Muscle of arm (tissue), 12 donors: ENCODE results near the gene ABCG4. TPM values are rescaled to one million over a fixed set of nuclear protein-coding genes. Genes with fewer than 3 reads are reported as not detected.
"Not testable (repeated sequence)": the region's sequence is repeated elsewhere in the genome, so short reads cannot be mapped to it uniquely, and the experiment has no call there.

Source experiments
- DNase-seq: peaks from one replicate; pipeline ENCODE4 v3.0.0-alpha.2; 2013
- polyA plus RNA-seq, 12 donors: library from polyadenylated mRNA; unstranded; fragments of 120-200 nt; gene quantifications; one replicate each; pipeline ENCODE4 v1.2.1, GENCODE V29; 2013; ENCODE audit not compliant: insufficient read length in 12 of 12

Gene ABCG4
- polyA plus RNA-seq, 12 donors = 0.16 to 0.52 (median 0.29) TPM; not detected in 2

GRCh38 chr11:119115484-119116234 lies 33.2 kb upstream of the ABCG4 start:
- no peak for DNase-seq

DNA sequence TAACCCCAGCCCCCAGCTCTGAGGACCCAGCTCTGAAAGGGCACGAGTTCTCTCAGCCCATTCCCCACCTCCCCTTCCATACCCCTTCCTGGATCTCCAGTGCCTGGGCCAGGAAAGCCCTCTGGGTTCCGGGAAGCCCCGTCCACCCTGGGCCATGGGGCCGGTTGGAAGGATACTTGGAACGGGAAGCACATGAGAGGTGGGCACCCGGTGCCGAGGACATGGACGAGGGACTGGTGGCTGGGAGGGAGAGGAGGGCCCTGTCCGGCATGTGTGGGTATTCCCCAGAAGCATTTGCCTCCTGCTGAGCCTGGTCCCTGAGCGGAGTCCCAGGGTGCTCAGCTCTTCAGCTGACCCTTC lies 32.6 kb upstream of the ABCG4 start:
- no peak for DNase-seq

DNA sequence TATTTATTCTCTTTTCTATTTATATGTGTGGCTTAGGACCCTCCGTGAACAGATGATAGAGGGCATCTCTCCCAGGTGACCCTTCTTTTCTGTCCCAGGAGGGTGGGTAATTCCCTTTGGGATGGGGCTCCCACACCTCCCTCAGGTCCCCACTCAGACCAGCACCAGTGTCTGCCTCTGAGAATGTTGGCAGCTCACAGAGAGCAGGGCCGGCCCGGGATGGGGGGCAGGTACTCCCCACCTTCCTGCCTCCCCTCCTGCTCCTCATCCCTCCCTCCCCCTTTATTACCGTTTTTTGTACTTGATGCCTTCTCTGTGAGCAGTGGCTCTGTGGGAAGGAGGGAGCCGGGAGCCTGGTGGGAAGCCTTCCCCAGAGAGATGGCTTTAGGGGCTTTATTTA lies 32.3 kb upstream of the ABCG4 start:
- DNase-seq = no peak

DNA sequence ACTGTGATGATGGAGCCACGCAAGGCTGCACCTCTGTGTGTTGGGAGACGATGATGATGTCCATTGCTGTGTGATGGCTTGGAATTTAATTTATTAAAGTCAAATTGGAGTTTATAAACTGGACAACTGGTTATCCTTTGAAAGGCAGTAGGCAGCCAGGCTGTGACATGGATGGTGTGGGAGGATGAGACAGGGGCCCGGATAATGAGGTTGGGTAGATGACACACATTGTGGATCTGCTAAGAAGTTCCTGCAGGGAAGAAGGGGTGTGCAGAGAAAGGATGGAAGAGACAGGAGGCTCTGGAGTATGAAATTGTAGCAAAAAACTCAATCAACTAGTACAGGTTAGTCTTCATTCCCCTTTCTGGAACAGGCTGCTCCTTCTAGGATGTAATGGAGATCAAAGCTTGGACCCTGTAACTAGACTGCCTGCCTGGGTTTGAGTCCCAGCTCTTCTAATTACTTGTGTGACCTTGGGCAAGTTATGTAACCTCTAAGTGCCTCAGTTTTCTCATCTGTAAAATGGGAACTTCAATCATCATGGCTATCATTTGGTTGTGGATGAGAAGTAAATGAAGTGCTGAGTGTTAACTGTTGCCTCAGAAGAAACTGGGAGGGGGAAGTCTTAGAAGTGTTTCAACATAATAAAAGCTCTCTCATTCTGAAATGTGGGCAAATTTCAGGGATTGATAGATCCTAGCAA lies 31.7 kb upstream of the ABCG4 start:
- DNase-seq = no peak

- no peak for DNase-seq
These were observed 30.6 kb upstream of the ABCG4 start for GRCh38 chr11:119118227-119118626.

DNA sequence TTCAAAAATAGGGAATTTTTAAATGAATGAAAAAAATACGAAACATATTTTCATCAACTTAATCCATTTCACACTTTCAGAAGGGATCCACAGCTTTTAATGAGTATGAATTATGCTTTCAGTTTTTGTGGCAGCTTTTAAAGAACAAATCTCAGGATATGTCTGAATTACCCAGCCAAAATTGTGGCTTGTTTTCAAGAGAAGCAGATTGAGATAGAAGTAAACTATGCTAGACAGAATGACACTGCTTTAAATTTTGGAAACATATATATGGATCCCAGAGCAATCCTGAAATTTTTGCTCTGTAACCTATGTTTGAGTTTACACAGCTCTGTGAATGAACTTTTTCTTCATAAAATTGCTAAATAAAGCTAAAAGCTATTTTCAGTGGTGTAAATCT lies 29.9 kb upstream of the ABCG4 start:
- DNase-seq = no peak

DNA sequence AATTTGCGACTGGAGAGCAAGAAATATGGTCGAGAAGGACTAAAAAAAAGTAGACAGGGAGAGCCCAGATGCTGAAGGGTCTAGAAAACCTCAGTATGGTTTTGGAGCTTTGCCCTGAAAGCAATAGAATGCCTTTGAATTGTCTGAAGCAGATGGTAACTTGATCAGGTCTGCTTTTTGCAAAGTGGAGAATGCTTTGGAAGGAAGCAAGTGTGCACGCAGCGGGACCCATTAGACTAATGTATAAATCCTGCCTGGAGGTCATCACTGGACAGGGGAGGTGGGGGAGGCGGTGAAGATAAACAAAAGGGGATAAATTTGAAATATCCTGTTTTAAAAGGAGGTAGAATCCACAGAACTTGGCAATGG lies 28.2 kb upstream of the ABCG4 start:
- no peak for DNase-seq

GRCh38 chr11:119121008-119121810 lies 27.6 kb upstream of the ABCG4 start, which contains the start of gene HINFP:
TSS of gene HINFP (plus strand) at chr11:119121580. CDS start at chr11:119126945, 5,365 bp downstream.
- peak; percentile 99 for DNase-seq

GRCh38 chr11:119121811-119122124 lies 27.1 kb upstream of the ABCG4 start:
- DNase-seq = no peak

- no peak for DNase-seq
These were observed 23.0 kb upstream of the ABCG4 start for GRCh38 chr11:119125821-119126220.

- no peak for DNase-seq
These were observed 22.1 kb upstream of the ABCG4 start for GRCh38 chr11:119126675-119127268.

- DNase-seq = no peak
These were observed 18.2 kb upstream of the ABCG4 start for GRCh38 chr11:119130662-119131061.

DNA sequence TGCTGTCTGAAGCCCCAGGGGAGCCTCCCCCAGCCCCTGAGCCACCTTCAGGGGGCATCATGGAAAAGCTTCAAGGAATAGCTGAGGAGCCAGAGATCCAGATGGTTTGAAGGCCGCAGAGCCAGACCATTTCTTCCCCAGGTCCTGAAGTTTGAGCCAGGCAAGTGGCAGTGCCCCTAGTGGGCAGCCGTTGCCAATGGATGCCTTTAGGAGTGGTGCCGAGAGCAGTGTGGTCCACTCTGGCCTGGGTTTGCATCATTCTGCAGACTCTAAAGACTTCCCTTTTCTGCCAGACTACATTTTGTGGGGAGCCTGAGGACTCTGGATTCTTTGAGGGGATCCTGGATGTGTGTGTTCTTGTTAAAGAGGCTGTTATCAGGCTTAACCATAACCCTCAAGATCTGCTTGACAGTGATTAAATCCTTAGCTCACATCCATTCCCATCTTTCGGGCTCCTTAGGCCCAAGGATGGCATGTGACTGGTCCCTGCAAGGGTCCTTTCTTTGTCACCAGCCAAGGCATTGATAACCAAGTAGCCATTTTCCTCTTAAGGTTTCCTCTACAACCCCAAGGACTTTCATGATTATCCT lies 14.4 kb upstream of the ABCG4 start:
- no peak for DNase-seq

DNA sequence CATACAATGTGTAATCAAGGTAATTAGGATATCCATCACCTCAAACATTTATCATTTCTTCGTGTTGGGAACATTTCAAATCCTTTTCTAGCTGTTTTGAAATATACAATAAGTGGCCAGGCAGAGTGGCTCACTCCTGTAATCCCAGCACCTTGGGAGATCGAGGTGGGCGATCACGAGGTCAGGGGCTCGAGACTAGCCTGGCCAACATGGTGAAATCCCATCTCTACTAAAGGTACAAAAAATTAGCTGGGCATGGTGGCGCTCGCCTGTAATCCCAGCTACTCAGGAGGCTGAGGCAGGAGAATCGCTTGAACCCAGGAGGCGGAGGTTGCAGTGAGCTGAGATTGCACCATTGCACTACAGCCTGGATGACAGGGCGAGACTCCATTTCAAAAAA lies 9.6 kb upstream of the ABCG4 start:
- not testable (repeated sequence) for DNase-seq

DNA sequence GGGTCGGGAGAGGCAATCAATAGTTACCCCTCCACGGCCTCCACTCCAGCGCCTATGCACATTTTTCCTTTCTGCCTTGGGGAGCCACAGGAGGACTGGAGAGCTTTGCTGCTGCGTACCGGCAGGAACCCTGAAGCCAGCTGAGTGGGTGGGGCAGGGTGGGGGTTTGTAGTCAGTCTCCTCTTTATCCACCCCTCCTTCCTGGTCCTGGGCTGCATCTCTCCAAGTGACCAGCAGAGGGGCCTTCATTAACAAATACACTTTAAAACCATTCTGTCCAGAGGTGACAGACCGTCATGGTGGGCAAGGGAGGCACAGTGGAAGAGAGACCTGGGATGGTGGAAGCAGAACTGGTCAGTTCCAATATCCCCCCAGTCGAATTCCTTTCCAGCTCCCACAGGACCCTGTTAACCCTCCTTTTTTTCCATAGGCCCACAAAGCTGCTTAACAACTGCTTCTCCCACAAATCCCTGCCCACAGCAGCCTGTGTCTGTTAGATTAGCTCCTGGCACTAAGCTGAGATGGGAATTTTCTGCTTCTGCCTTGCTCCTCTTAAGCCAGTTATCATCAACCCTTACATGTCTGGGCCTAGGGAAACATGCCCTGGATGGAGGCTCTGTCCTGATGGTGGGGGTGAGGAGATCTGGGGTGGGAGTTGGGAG lies 3.9 kb upstream of the ABCG4 start:
- peak; percentile 54 for DNase-seq

- no peak for DNase-seq
These were observed 3.3 kb upstream of the ABCG4 start for GRCh38 chr11:119145551-119145950.

GRCh38 chr11:119147604-119148333 lies 1.1 kb upstream of the ABCG4 start:
- DNase-seq = no peak

- no peak for DNase-seq
These were observed 183 bp upstream of the ABCG4 start for GRCh38 chr11:119148720-119149017.

DNA sequence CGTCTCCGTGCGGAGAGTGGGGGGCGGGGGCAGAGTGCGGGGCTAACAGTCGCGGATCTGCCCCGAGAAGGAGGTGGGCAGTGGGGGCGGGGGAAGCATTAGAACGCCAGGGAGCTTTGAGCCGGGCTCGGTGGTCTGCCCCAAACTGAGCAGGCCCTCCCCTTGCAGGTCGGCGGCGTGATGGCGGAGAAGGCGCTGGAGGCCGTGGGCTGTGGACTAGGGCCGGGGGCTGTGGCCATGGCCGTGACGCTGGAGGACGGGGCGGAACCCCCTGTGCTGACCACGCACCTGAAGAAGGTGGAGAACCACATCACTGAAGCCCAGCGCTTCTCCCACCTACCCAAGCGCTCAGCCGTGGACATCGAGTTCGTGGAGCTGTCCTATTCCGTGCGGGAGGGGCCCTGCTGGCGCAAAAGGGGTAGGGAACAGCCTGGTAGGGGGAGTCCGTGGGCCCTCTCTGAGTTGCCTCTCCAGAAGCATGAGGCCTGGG lies 979 bp downstream of the ABCG4 start:
- DNase-seq = no peak

DNA sequence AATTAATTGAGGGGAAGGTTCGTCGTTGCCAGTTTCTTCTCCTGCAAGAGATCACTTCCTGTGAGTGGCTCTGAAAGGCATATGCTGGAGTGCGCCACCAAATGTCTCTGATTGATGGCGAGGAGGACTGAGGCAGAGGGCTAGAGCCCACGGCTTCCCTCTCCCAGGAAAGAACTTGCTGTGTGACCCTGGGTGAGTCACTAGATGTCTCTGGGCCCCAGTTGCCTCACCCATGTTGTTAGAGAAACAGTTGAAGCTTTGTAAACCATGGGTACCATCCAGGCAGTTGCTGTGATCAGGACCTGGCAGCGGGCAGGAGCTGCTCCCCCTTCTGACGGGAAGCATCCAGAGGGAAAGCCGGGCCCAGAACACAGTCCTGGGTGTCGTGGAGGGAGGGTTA lies 3.2 kb downstream of the ABCG4 start:
- DNase-seq = no peak

GRCh38 chr11:119152604-119153003 lies 3.8 kb downstream of the ABCG4 start:
- DNase-seq = no peak
